Heart right ventricle (tissue), 16 donors: ENCODE data around the gene NT5DC4. TPM values are rescaled to one million over a fixed set of nuclear protein-coding genes. Genes with fewer than 3 reads are reported as not detected.

Experiments
- ATAC-seq, 8 donors: fragments of 200-7000 bp; cut with Tn5 transposase; one replicate each; pipeline ENCODE4 v1.9.1; 2020; ENCODE audit warnings: mild to moderate bottlenecking in 8 of 8, moderate library complexity in 8 of 8, moderate number of reproducible peaks in 1 of 8
- DNase-seq, 2 donors: peaks; one replicate each; pipeline ENCODE4 v3.0.0-alpha.2; 2020
- H3K27ac ChIP-seq, 10 donors: fragments of 200-600 bp; sonication (generic) in 2 of 10; one replicate each; pipeline versions ENCODE4 v1.5.0 to v1.8.0; 2020 to 2022; ENCODE audit warnings: mild to moderate bottlenecking in 3 of 10
- H3K27me3 ChIP-seq, 7 donors: fragments of 200-600 bp; one replicate each; pipeline ENCODE4 v1.8.0; 2021 to 2022; ENCODE audit warnings: mild to moderate bottlenecking in 2 of 7
- H3K36me3 ChIP-seq, 9 donors: fragments of 200-600 bp; sonication (generic) in 1 of 9; one replicate each; pipeline versions ENCODE4 v1.5.0 to v1.8.0; 2020 to 2022; ENCODE audit warnings: mild to moderate bottlenecking in 2 of 9
- H3K4me1 ChIP-seq, 9 donors: fragments of 200-600 bp; sonication (generic) in 1 of 9; one replicate each; pipeline versions ENCODE4 v1.5.0 to v1.8.0; 2020 to 2022; ENCODE audit warnings: mild to moderate bottlenecking in 4 of 9
- H3K4me3 ChIP-seq, 10 donors: fragments of 200-600 bp; sonication (generic) in 2 of 10; one replicate each; pipeline versions ENCODE4 v1.5.0 to v1.8.0; 2020 to 2022; ENCODE audit warnings: mild to moderate bottlenecking in 7 of 10, moderate library complexity in 2 of 10
- H3K9me3 ChIP-seq, 11 donors: fragments of 200-600 bp in 10 of 11; sonication (generic) in 2 of 11; one replicate each; pipeline versions ENCODE4 v1.5.0 to v1.8.0; 2013 to 2022; ENCODE audit warnings: mild to moderate bottlenecking in 2 of 11, control low read depth in 1 of 11, moderate library complexity in 1 of 11
- WGBS, 2 donors: extraction: QIAGEN DNeasy Blood & Tissue Kit; methylation state at CpG; one replicate each; pipeline ENCODE4 v1.1.7; 2013; ENCODE audit warnings: inconsistent platforms in 1 of 2; 5-methylcytosine and 5-hydroxymethylcytosine counted together
- intact Hi-C, 10 donors: fragments of 100-400 bp; cut with DNase I; formaldehyde crosslinking; loops; one replicate each; pipeline versions ENCODE4 v1.11.1 to v1.14.2; 2022
- polyA plus RNA-seq, 2 donors: library from polyadenylated mRNA; stranded (reverse); fragments of 200-250 nt; gene quantifications; one replicate each; pipeline ENCODE4 v1.2.3, GENCODE V29; 2013
- total RNA-seq, 10 donors: library from RNA; stranded (reverse); fragmentation: NEBNext Ultra II Directional in 3 of 10; extraction: Animal tissue kit (Norgen Biotek cat#: 25700) in 3 of 10; gene quantifications; one replicate each; pipeline versions ENCODE4 v1.2.1 to v1.2.4, GENCODE V29; 2021 to 2023
- TF ChIP-seq, protein P1 (sequence below), 9 donors: fragments of 200-600 bp; sonication (generic) in 2 of 9; IDR thresholded peaks; one replicate each; pipeline versions ENCODE4 v1.5.0 to v1.8.0; 2021 to 2022; ENCODE audit warnings: antibody characterized with exemption in 9 of 9, mild to moderate bottlenecking in 5 of 9, moderate library complexity in 1 of 9
- donor health status: Arrhythmogenic right ventricular cardiomyopathy.
- donor health status: ischemic (EF 13 %, LVEDD 7.1; RV severe dilation, severe dysfunction).
- donor health status: healthy with polysubstance abuse.
- donor health status: DM: no; HTN: yes; CAD: no.
- donor health status: DM: no; HTN: no; CAD: no.
- donor health status: ischemic (EF 25% LVEDD 6.9; RV normal size, moderate dysfunction).
- donor health status: ischemic (EF 25% LVEDD 5.7; RV mildly dilated, moderate dysfunction).
- donor health status: healthy.
- donor health status: DM: yes; HTN: yes; CAD: no.
- donor health status: Ischemic cardiomyopathy.
- donor health status: ischemic (EF 35%, LVEDD 5.7; RV mildly dilated, moderate dysfunction).
- donor health status: nonischemic (EF 11% LVEDD 7.7; RV severe dilation, severe dysfunction).
- donor health status: DM: yes; HTN: yes; CAD: no.
- donor health status: PGD.
- donor health status: ischemic (EF 29% LVEDD 5.4; RV normal size, mild dysfunction).
- donor health status: nonischemic (EF 23%, LVEDD 6.1; RV moderate dilation, normal function).

Gene NT5DC4
- total and polyA plus RNA-seq, 12 donors, result 0.35 TPM; not detected in 11

- TF ChIP-seq, protein P1, sequence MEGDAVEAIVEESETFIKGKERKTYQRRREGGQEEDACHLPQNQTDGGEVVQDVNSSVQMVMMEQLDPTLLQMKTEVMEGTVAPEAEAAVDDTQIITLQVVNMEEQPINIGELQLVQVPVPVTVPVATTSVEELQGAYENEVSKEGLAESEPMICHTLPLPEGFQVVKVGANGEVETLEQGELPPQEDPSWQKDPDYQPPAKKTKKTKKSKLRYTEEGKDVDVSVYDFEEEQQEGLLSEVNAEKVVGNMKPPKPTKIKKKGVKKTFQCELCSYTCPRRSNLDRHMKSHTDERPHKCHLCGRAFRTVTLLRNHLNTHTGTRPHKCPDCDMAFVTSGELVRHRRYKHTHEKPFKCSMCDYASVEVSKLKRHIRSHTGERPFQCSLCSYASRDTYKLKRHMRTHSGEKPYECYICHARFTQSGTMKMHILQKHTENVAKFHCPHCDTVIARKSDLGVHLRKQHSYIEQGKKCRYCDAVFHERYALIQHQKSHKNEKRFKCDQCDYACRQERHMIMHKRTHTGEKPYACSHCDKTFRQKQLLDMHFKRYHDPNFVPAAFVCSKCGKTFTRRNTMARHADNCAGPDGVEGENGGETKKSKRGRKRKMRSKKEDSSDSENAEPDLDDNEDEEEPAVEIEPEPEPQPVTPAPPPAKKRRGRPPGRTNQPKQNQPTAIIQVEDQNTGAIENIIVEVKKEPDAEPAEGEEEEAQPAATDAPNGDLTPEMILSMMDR (IDR thresholded peaks at IDR 0.05), result no peak
- no peak overlapping the region for H3K27ac ChIP-seq
- H3K9me3 ChIP-seq, result no peaks in the 10 kb centered on the region
- ATAC-seq (no peak), DNase-seq (no peak)
- H3K27me3 ChIP-seq, result peaks cover 0 to 7% (median 0%) of the 10 kb centered on the region in 7 donors
- intact Hi-C loops, result no loop called here
- no peak overlapping the region for H3K4me3 ChIP-seq
- 78 to 89% methylated on average over 3 of the region's 3 CpGs for WGBS, 2 donors
- peaks cover 0 to 13% (median 0%) of the 10 kb centered on the region in 9 donors for H3K4me1 ChIP-seq
- no peaks in the 10 kb centered on the region for H3K36me3 ChIP-seq
Observed at GRCh38 chr2:112782234-112782799, 61.5 kb downstream of the NT5DC4 start.

DNA sequence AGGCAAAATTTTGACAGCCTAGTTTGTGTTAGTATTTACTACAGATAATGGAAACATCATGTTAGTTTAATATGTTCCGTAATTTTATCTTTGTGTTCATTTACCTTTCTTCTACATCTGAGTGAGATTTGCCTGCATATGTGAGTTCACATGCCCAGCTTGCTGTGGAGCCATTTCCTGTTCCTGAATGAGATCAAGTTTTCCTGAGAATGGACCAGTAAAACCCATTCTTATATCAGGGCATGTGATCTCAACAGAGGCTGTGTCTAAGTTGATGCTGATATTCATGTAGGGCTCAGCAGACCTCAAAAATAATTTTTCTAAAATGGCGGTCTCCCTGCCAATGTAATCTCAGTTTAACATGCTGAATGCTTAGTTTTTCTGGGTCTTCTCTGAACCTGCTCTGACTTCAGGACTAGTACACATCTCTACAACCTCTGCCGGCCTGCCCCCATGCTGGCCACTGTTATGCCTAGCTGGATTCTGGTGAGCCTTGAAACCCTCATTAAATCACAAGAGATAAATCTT lies 62.4 kb downstream of the NT5DC4 start:
- intact Hi-C loops, result no loop called here
- ATAC-seq (no peak), DNase-seq (no peak)
- WGBS, 2 donors, result 94 to 97% methylated on average over 3 of the region's 3 CpGs
- TF ChIP-seq, protein P1 (IDR thresholded peaks at IDR 0.05), result no peak
- no peak overlapping the region for H3K27ac ChIP-seq
- no peak overlapping the region for H3K4me3 ChIP-seq
- H3K36me3 ChIP-seq, result no peaks in the 10 kb centered on the region
- H3K27me3 ChIP-seq, result peaks cover 0 to 7% (median 0%) of the 10 kb centered on the region in 7 donors
- H3K9me3 ChIP-seq, result no peaks in the 10 kb centered on the region
- peaks cover 0 to 21% (median 0%) of the 10 kb centered on the region in 9 donors for H3K4me1 ChIP-seq

DNA sequence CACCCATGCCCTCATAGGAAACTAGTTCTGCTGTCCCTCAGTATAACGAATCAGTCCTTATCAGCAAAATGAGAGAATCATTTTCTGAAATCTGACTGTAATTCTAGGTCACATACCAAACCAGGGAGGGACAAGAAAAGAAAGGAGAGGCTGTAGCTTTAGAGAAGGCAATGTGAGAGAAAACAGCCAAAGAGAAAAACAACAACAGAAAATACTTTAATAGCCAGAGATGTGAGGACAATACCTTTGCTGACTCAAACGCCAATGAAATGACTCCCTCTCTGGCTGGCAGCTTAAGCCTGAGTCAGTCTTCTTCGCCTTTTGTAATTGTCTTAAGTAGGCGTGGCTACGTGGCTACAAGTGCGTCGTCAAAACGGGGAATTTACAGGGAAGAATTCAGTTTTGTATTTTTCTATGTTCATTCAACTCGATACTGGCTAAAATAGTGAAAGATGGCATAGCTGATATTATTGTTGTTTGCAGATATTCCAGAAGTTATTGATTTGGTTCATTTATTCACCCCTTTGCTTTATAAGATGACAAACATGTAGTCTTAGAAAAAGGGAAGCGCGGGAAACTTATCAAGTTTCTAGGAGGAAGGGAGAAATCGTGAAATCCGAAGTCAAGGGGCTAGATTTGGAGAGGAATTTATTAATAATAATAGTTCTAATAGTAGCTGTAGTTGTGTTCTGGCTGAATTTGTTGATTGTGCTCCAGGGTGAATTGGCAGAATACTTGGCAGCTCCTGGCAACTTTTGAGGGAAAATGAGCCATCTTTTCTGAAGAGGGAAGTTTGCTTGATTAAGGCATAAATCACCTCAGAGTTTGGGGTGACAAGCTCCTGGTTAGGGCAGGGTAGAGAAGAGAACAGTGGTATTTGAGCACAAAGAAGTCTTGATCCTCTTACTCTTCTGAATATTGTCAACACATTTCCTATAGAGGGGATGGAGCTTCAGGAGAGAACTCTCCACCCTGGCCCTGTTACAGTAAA lies 63.7 kb downstream of the NT5DC4 start, which contains the start of gene IL1A:
Gene IL1A, minus strand, starts transcription at position 295 of the 991 bp plus-strand sequence. CDS start 723 bp downstream, outside the sequence.
- intact Hi-C loops, result no loop called here
- no peak for ATAC-seq
- Histone ChIP-seq H3K27ac (no peak within 1 kb of the TSS), H3K4me1 (peaks cover 0 to 30% (median 0%) of the 10 kb centered on the region in 9 donors), H3K27me3 (peaks cover 0 to 7% (median 0%) of the 10 kb centered on the region in 7 donors), H3K4me3 (no peak within 1 kb of the TSS), H3K9me3 (no peaks in the 10 kb centered on the region), H3K36me3 (no peaks in the 10 kb centered on the region)
- TF ChIP-seq, protein P1 (IDR thresholded peaks at IDR 0.05), result no peak
- whole genome bisulfite sequencing, 2 donors, result 54 to 56% methylated on average over 13 of the region's 13 CpGs
- DNase-seq, result no peak

DNA sequence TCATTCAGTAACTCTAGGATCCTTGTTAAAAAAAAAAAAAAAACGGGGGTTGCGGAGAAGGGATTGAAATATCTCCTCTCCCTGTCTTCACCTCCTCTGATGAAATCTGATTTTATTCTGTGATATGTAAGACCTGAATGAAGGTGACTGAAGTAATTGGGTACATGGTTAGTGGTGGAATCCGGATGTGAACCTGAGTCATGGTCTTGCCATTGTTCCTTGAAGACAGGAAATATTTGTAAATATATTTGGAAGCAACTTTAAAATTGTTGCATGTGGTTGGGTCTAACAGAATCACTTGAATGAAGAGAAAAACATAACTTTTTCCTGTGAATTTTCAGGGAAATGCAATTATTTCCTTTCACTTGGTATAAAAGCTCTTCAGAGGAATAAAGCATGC lies 66.5 kb downstream of the NT5DC4 start:
- 72 to 83% methylated on average over 3 of the region's 3 CpGs for WGBS, 2 donors
- no peak for ATAC-seq
- DNase-seq, result no peak
- Histone ChIP-seq H3K4me3 (no peak overlapping the region), H3K4me1 (peaks cover 0 to 30% (median 0%) of the 10 kb centered on the region in 9 donors), H3K36me3 (no peaks in the 10 kb centered on the region), H3K27me3 (peaks cover 0 to 7% (median 0%) of the 10 kb centered on the region in 7 donors), H3K27ac (no peak overlapping the region), H3K9me3 (no peaks in the 10 kb centered on the region)
- intact Hi-C loops, result no loop called here
- TF ChIP-seq, protein P1 (IDR thresholded peaks at IDR 0.05), result no peak
